H1 (cell line): Measurements from ENCODE around the gene USH2A. TPM values are rescaled to one million over a fixed set of nuclear protein-coding genes. Genes with fewer than 3 reads are reported as not detected.

Source experiments
- NRF1 ChIP-seq: IDR thresholded peaks from 2 replicates; pipeline ENCODE4 v1.6.1; 2011; ENCODE audit warnings: mild to moderate bottlenecking, low read depth, low read length, improper control_type of control experiment
- TAF1 ChIP-seq: IDR thresholded peaks from 2 replicates; pipeline ENCODE4 v1.6.1; 2011; ENCODE audit warnings: mild to moderate bottlenecking, low read depth, low read length
- polyA plus RNA-seq, 7 experiments: library from polyadenylated mRNA; depleted of rRNA in 3 of 7; stranded (reverse) in 5 of 7; unstranded in 2 of 7; fragments of >200 nt in 5 of 7; fragments of 200-250 nt in 2 of 7; gene quantifications; 1 replicate in 5 of 7; 2 replicates in 1 of 7; 4 replicates in 1 of 7; pipeline versions ENCODE4 v1.2.1 to v1.2.3, GENCODE V29; 2011 to 2013; ENCODE audit warnings: missing spikeins in 2 of 7, mixed read lengths in 2 of 7
- total RNA-seq: library from RNA; stranded (reverse); fragmentation: NEBNext Ultra II Directional; extraction: Animal tissue kit (Norgen Biotek cat#: 25700); gene quantifications from 2 replicates; pipeline ENCODE4 v1.2.1, GENCODE V29; 2021

The USH2A gene
- total and polyA plus RNA-seq, 2 of the 8 experiments (the other 6 are each of a cell fraction or from before 2014, with no cell fraction given) = 0.02 to 0.17 TPM

DNA sequence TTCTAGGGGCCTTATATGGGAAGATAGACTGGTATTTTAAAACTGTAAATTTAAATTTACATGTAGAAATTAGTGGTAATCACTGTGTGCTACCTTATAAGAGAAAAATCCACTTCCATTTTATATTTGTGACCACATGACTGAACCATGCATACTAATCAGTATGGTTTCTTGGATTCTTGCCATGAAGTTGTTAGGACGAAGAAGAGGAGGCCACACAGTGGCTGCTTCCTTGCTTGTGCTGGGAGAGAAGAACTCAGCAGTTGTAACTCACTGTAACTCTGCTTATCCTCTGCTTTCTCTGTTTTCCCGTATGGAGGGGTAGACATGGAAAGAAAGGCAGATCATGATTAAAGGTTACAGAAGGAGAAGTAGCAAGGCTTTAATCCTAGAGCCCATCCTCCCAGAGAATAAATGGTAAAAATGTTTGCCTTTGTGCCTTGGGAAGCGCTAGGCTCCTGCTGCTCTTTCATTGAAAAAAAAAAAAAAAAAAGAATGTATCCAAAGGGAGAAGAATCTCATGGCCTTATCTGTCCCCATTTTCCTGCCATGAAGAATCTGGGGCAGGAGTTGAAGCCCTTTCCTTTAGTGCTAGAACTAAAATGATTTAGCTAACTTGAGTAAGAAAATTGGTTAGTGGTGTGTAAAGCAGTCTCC lies 823.7 kb downstream of the USH2A start (continued):
- TF ChIP-seq NRF1 (no peak), TAF1 (no peak)
- TF ChIP-seq, all 59 proteins: peak for 0
